ENCODE measurements around the gene SLC25A45.

DNA sequence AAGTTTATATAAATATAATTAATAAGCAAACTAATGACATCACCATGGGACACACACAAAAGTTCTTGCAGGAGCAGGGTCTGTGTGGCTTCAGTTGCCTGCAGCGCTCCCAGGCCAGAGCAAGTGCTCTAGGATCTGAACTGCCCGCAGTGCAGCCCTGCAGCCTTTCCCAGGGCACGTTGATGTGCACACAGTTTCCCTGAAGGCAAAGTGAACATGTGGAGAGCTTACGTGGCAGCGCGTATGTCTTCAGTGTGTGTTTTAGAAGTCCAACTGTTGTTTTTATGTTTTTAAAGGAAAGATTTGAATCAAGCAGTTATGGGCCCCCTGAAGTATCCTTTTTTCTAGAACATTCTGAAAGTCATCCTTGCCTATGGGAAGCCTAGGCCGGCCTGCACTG, 29.1 kb downstream of the SLC25A45 start:
- TF ChIP-seq EZH2 (IDR thresholded peaks at IDR 0.05; ENCODE audit: borderline replicate concordance, insufficient read depth, low read depth, low read length, poor library complexity, severe bottlenecking) = no peak
- TF ChIP-seq, protein P1, sequence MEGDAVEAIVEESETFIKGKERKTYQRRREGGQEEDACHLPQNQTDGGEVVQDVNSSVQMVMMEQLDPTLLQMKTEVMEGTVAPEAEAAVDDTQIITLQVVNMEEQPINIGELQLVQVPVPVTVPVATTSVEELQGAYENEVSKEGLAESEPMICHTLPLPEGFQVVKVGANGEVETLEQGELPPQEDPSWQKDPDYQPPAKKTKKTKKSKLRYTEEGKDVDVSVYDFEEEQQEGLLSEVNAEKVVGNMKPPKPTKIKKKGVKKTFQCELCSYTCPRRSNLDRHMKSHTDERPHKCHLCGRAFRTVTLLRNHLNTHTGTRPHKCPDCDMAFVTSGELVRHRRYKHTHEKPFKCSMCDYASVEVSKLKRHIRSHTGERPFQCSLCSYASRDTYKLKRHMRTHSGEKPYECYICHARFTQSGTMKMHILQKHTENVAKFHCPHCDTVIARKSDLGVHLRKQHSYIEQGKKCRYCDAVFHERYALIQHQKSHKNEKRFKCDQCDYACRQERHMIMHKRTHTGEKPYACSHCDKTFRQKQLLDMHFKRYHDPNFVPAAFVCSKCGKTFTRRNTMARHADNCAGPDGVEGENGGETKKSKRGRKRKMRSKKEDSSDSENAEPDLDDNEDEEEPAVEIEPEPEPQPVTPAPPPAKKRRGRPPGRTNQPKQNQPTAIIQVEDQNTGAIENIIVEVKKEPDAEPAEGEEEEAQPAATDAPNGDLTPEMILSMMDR (IDR thresholded peaks at IDR 0.05) = no peak

All from B cell (primary cell).